Mammary epithelial cell (primary cell): Measurements from ENCODE around the gene COL24A1.

Source experiments
- EZH2 ChIP-seq: IDR thresholded peaks from 2 replicates; pipeline ENCODE4 v1.6.1; 2012; ENCODE audit warnings: low read length, inconsistent platforms, borderline replicate concordance
- TF ChIP-seq, protein P1 (sequence below), 2 donors: IDR thresholded peaks in 1 of 2; conservative IDR thresholded peaks in 1 of 2; 2 replicates each; pipeline ENCODE4 v1.5.1; 2011 to 2012; ENCODE audit warnings: inconsistent platforms in 2 of 2, low read length in 2 of 2, mild to moderate bottlenecking in 2 of 2, control low read depth in 1 of 2, low read depth in 1 of 2; ENCODE audit not compliant: insufficient read depth in 1 of 2; ENCODE audit errors: extremely low read depth in 1 of 2

DNA sequence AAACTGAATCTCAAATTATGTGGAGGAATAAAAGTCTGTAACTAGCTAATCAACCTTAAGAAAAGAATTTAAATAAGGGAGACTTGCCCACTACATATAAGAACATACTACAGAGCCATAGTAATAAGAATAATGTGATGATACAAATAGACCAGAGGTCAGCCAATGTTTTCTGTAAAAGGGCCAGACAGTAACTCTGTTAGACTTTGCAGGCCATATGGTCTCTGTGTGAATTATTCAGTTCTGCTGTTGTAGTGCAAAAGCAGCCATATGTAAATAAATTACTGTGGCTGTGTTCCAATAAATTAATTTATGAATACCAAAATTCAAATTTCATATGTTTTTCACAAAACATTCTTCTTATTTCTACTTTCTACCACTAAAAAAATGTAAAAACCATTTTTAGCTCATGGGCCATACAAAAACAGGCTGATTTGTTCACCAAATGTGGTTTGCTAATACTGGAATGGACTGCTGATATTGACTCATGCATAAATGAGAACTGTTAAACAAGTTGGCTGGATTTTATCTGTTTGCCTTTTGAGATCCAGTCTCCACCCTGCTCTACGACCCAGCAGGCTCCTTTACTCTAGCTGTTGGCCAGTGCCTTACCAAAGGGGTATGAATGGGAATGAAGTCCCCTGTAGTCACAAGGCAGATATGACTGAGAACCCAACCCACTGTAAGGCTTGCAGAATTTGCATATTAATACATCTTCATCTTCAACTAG lies 350.2 kb downstream of the COL24A1 start:
- TF ChIP-seq, protein P1, sequence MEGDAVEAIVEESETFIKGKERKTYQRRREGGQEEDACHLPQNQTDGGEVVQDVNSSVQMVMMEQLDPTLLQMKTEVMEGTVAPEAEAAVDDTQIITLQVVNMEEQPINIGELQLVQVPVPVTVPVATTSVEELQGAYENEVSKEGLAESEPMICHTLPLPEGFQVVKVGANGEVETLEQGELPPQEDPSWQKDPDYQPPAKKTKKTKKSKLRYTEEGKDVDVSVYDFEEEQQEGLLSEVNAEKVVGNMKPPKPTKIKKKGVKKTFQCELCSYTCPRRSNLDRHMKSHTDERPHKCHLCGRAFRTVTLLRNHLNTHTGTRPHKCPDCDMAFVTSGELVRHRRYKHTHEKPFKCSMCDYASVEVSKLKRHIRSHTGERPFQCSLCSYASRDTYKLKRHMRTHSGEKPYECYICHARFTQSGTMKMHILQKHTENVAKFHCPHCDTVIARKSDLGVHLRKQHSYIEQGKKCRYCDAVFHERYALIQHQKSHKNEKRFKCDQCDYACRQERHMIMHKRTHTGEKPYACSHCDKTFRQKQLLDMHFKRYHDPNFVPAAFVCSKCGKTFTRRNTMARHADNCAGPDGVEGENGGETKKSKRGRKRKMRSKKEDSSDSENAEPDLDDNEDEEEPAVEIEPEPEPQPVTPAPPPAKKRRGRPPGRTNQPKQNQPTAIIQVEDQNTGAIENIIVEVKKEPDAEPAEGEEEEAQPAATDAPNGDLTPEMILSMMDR (conservative IDR thresholded peaks at IDR 0.05 in 1 of 2, IDR thresholded peaks at IDR 0.05 in 1 of 2; ENCODE audit: extremely low read depth in 1 of 2, insufficient read depth in 1 of 2, low read depth in 1 of 2, low read length in 2 of 2) = no peak
- TF ChIP-seq EZH2 = no peak
